ENCODE data around the gene PTK7.

PTK7 gene

DNA sequence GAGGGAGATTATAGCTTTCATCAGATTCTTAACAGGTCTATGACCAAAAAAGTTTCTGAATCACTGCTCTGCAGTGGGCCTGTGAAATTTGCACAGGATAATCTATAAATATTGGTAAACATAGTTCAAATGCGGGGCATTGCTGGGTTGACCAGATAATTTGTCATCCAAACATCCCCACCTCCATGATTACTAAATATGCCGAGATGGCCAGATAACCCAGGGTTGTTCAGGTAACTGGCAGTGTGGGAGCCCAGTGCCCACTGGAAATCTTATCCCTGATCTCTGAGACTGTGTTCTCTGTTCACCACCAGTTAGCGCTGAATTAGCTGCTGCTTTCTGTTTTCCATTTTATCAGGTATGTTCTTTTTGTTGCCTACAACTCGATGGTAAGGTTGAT is 21.4 kb downstream of the PTK7 start:
- ChIA-PET CTCF (interaction anchor here (0.8 kb wide), 1 partner anchor 74 kb away, joined by 3 read pairs; no protein-coding TSS in a partner anchor), POLR2A (interaction anchor here (0.8 to 1.6 kb wide), 2 partner anchors 17 to 44 kb away, joined by 4 to 5 read pairs; partner anchors contain the start of gene CUL7)
- no peak for DNase-seq (ENCODE audit: extremely low spot score)
- TF ChIP-seq NFRKB (IDR thresholded peaks at IDR 0.05) (no peak), L3MBTL2 (conservative IDR thresholded peaks at IDR 0.05) (no peak), BHLHE40 (IDR thresholded peaks at IDR 0.05; ENCODE audit: borderline replicate concordance) (no peak), ARNT (IDR thresholded peaks at IDR 0.05) (no peak), FOXA1 (IDR thresholded peaks at IDR 0.05) (no peak), FOXM1 (IDR thresholded peaks at IDR 0.05; ENCODE audit: borderline replicate concordance) (no peak), SP1 (IDR thresholded peaks at IDR 0.05) (no peak), ZNF384 (IDR thresholded peaks at IDR 0.05) (no peak), CTBP1 (IDR thresholded peaks at IDR 0.05; ENCODE audit: borderline replicate concordance) (no peak), FOXK2 (IDR thresholded peaks at IDR 0.05) (no peak), ELF4 (IDR thresholded peaks at IDR 0.05) (no peak), TARDBP (IDR thresholded peaks at IDR 0.05) (no peak), HDGF (IDR thresholded peaks at IDR 0.05; ENCODE audit: borderline replicate concordance) (no peak), LEF1 (IDR thresholded peaks at IDR 0.05; ENCODE audit: borderline replicate concordance) (no peak), SUZ12 (IDR thresholded peaks at IDR 0.05) (no peak)
- TF ChIP-seq, protein P1, sequence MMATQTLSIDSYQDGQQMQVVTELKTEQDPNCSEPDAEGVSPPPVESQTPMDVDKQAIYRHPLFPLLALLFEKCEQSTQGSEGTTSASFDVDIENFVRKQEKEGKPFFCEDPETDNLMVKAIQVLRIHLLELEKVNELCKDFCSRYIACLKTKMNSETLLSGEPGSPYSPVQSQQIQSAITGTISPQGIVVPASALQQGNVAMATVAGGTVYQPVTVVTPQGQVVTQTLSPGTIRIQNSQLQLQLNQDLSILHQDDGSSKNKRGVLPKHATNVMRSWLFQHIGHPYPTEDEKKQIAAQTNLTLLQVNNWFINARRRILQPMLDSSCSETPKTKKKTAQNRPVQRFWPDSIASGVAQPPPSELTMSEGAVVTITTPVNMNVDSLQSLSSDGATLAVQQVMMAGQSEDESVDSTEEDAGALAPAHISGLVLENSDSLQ (IDR thresholded peaks at IDR 0.05): no peak

DNA sequence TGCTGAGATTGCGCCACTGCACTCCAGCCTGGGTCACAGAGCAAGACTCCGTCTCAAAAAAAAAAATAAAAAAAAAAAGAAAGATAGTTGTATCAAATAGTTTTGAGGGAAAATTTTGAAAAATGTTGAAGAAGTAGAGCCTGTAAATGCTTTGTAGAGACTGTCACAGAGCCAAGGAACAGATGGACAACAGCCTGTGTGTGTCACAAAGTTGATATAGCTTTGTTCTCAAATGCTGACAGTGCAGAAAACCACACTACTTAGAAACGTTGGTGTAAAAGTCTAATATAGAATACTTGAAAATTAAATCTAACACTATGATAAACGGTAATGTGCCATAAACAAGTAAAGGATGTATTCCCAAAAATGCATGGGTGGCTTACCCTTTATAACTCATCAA is 25.4 kb downstream of the PTK7 start:
- POLR2A ChIA-PET: interaction anchor here (1.4 kb wide), 1 partner anchor 12 kb away, joined by 4 read pairs; no protein-coding TSS in a partner anchor
- DNase-seq (ENCODE audit: extremely low spot score): no peak
- TF ChIP-seq TARDBP (IDR thresholded peaks at IDR 0.05): no peak
- no peak for TF ChIP-seq SUZ12 (IDR thresholded peaks at IDR 0.05)
- TF ChIP-seq CTBP1 (IDR thresholded peaks at IDR 0.05; ENCODE audit: borderline replicate concordance): no peak
- no peak for TF ChIP-seq FOXK2 (IDR thresholded peaks at IDR 0.05)
- TF ChIP-seq, protein P1 (IDR thresholded peaks at IDR 0.05): no peak
- no peak for TF ChIP-seq ARNT (IDR thresholded peaks at IDR 0.05)
- no peak for TF ChIP-seq FOXA1 (IDR thresholded peaks at IDR 0.05)
- no peak for TF ChIP-seq FOXM1 (IDR thresholded peaks at IDR 0.05; ENCODE audit: borderline replicate concordance)
- TF ChIP-seq BHLHE40 (IDR thresholded peaks at IDR 0.05; ENCODE audit: borderline replicate concordance): no peak
- TF ChIP-seq SP1 (IDR thresholded peaks at IDR 0.05): no peak
- TF ChIP-seq LEF1 (IDR thresholded peaks at IDR 0.05; ENCODE audit: borderline replicate concordance): no peak
- TF ChIP-seq ZNF384 (IDR thresholded peaks at IDR 0.05): no peak
- TF ChIP-seq NFRKB (IDR thresholded peaks at IDR 0.05): no peak
- TF ChIP-seq ELF4 (IDR thresholded peaks at IDR 0.05): no peak
- TF ChIP-seq HDGF (IDR thresholded peaks at IDR 0.05; ENCODE audit: borderline replicate concordance): no peak
- no peak for TF ChIP-seq L3MBTL2 (conservative IDR thresholded peaks at IDR 0.05)
- CTCF ChIA-PET: no interaction called here

DNA sequence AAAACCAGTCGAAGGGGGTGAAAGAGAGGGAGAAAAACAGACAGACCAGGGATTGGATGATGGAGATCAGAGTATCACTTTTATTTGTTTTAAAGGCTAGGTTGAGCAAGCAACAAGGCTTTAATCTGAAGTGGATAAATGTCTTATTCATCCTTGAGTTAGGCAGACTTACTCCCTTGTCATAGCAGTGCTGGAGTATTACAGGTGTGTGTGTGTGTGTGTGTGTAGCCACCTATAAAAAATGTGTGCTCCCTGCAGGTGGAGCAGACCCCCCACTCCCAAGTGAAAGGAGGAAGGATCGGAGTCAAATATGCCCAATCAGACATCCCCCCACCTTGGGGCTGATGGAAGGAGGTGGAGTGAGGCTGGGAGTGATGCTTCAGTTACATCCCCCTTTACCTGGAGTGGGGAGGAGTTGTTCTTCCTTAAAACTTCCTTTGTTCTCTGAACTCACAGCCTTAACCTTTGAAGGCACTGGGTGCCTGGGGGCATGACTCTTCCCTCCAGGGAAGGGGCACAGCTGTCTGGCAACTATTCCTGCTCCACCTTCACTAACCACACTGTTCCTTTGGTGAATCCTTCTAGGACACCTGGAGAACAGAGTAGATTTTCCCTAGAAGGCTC is 27.3 kb downstream of the PTK7 start:
- CTCF ChIA-PET: no interaction called here
- no peak for TF ChIP-seq TARDBP (IDR thresholded peaks at IDR 0.05)
- TF ChIP-seq, protein P1 (IDR thresholded peaks at IDR 0.05): no peak
- no peak for TF ChIP-seq ZNF384 (IDR thresholded peaks at IDR 0.05)
- TF ChIP-seq HDGF (IDR thresholded peaks at IDR 0.05; ENCODE audit: borderline replicate concordance): no peak
- TF ChIP-seq CTBP1 (IDR thresholded peaks at IDR 0.05; ENCODE audit: borderline replicate concordance): no peak
- no peak for TF ChIP-seq L3MBTL2 (conservative IDR thresholded peaks at IDR 0.05)
- no peak for TF ChIP-seq SP1 (IDR thresholded peaks at IDR 0.05)
- no peak for TF ChIP-seq BHLHE40 (IDR thresholded peaks at IDR 0.05; ENCODE audit: borderline replicate concordance)
- TF ChIP-seq FOXA1 (IDR thresholded peaks at IDR 0.05): no peak
- TF ChIP-seq ARNT (IDR thresholded peaks at IDR 0.05): no peak
- no peak for TF ChIP-seq NFRKB (IDR thresholded peaks at IDR 0.05)
- DNase-seq (ENCODE audit: extremely low spot score): no peak
- POLR2A ChIA-PET: no interaction called here

DNA sequence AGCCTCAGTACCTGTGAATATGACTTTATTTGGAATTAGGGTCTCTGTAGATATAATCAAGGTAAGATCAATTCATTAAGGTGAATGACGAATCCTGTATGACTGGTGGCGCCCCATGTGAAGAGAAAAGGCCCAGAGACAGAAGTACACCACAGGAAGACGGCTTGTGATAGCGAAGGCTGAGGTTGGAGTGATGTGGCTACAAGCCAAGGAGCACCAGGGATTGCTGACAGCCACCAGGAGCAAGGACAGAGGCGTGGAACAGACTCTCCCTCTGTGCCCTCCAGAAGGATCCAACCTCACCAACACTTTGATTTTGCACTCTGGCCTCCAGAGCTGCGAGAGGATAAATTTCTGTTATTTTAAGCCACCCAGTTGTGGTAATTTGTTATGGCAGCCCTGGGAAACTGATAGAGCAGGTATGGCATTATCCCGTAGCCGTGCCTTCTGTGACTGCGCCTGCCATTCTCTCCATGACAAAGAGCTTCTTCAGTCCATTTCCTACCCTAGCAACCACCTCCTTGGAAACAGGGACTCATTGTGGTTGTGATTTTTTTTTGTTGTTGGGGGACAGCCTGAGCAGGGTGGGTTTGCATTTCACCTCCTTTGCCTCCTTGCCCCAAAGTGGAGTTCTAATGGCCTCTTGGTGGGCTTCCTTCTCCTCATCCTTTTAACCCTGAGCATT is 29.6 kb downstream of the PTK7 start:
- CTCF ChIA-PET: interaction anchor here (0.6 kb wide), 2 partner anchors 15 to 187 kb away, joined by 3 to 5 read pairs; no protein-coding TSS in a partner anchor
- TF ChIP-seq ELF4 (IDR thresholded peaks at IDR 0.05) (no peak), LEF1 (IDR thresholded peaks at IDR 0.05; ENCODE audit: borderline replicate concordance) (no peak), SUZ12 (IDR thresholded peaks at IDR 0.05) (no peak), NFRKB (IDR thresholded peaks at IDR 0.05) (no peak), TARDBP (IDR thresholded peaks at IDR 0.05) (no peak), SP1 (IDR thresholded peaks at IDR 0.05) (no peak), CTBP1 (IDR thresholded peaks at IDR 0.05; ENCODE audit: borderline replicate concordance) (no peak), ARNT (IDR thresholded peaks at IDR 0.05) (no peak), L3MBTL2 (conservative IDR thresholded peaks at IDR 0.05) (no peak), FOXM1 (IDR thresholded peaks at IDR 0.05; ENCODE audit: borderline replicate concordance) (no peak), FOXK2 (IDR thresholded peaks at IDR 0.05) (no peak), BHLHE40 (IDR thresholded peaks at IDR 0.05; ENCODE audit: borderline replicate concordance) (no peak), HDGF (IDR thresholded peaks at IDR 0.05; ENCODE audit: borderline replicate concordance) (no peak)
- TF ChIP-seq, protein P1 (IDR thresholded peaks at IDR 0.05): no peak
- no peak for DNase-seq (ENCODE audit: extremely low spot score)
- POLR2A ChIA-PET: no interaction called here

Measured in HEK293T (cell line).